ENCODE data around the gene EPHB2.

GRCh38 chr1:22662318-22662717, 48.3 kb upstream of the EPHB2 start:
- TF ChIP-seq CTCF (IDR thresholded peaks at IDR 0.05) (no peak), POLR2A (IDR thresholded peaks at IDR 0.05) (no peak)
